ENCODE data around the gene ZNF652.

The ZNF652 gene

DNA sequence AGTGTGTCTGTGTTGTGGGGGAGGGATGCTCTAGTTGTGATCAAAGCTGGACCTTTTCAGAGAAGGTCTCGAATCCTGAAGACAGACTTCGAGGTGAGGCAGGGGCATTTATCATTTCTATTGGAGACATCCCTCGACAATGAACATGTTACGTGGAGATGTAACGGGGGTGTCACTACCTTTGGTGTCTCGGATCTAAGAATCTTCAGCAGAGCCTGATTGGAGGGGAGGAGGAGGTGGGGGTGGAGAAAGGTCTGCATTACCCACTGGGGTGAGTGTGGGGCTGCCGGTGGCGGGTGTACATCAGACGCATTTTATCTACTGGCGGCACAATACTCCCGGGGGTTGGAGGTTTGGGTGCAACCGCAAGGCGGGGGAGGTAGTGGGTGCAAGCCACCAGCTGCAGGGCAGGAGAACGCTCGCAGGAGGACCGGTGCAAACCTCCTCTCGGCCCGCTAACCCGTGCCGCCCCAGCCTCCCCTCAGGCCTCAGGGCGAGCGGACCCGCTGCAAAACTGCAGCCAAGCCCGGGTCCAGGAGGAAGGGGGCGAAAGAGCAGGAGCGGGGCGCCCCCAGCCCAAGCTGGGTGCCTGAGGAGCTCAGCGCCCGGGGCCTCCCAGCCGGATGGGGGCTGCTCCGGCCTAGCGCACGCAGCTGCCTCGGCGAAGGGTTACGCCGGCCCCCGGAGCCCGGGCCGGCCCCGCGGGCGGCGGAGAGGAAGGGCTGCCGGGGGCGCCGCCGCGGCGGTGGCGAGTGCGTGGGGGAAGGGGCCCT lies 735 bp downstream of the ZNF652 start:
- ATAC-seq (ENCODE audit: low read depth), result peak; percentile 52
- H3K27me3 ChIP-seq (ENCODE audit: insufficient read depth, poor library complexity, severe bottlenecking), result no peaks in the 10 kb centered on the region
- peaks cover 9% of the 10 kb centered on the region for H3K4me1 ChIP-seq (ENCODE audit: insufficient read depth, poor library complexity, severe bottlenecking)
- no peak for DNase-seq (ENCODE audit: low spot score)
- peak overlapping the region; percentile 80 for H3K27ac ChIP-seq (ENCODE audit: poor library complexity, severe bottlenecking)
- no peak for TF ChIP-seq CTCF (IDR thresholded peaks at IDR 0.05; ENCODE audit: poor library complexity, severe bottlenecking)
- H3K4me3 ChIP-seq (ENCODE audit: severe bottlenecking), result peak overlapping the region; percentile 92
- no peaks in the 10 kb centered on the region for H3K9me3 ChIP-seq (ENCODE audit: severe bottlenecking)
- H3K36me3 ChIP-seq (ENCODE audit: low read depth), result no peaks in the 10 kb centered on the region

DNA sequence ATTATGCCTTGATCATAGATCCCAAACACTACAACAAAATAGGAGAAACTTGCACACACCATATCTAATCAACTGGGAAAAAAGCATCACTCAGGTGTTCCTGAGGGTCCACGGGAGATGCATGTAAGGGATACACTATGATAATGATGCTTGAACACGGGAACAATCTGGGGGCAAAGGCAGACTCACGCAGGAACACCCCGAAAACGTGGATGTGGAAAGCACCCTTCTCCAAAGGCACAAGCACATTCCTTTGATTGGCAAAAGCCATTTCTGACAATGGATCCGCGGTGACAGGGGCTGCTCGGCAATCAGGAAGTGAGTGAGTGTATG lies 1.3 kb downstream of the ZNF652 start:
- no peaks in the 10 kb centered on the region for H3K9me3 ChIP-seq (ENCODE audit: severe bottlenecking)
- H3K27ac ChIP-seq (ENCODE audit: poor library complexity, severe bottlenecking), result peak overlapping the region; percentile 80
- H3K4me3 ChIP-seq (ENCODE audit: severe bottlenecking), result peak overlapping the region; percentile 92
- ATAC-seq (ENCODE audit: low read depth) (peak; percentile 46; the same call in 2 of the 3 replicates), DNase-seq (ENCODE audit: low spot score) (no peak)
- peaks cover 9% of the 10 kb centered on the region for H3K4me1 ChIP-seq (ENCODE audit: insufficient read depth, poor library complexity, severe bottlenecking)
- no peaks in the 10 kb centered on the region for H3K36me3 ChIP-seq (ENCODE audit: low read depth)
- H3K27me3 ChIP-seq (ENCODE audit: insufficient read depth, poor library complexity, severe bottlenecking), result no peaks in the 10 kb centered on the region
- no peak for TF ChIP-seq CTCF (IDR thresholded peaks at IDR 0.05; ENCODE audit: poor library complexity, severe bottlenecking)

GRCh38 chr17:49359990-49360795 lies 1.9 kb downstream of the ZNF652 start:
- DNase-seq (ENCODE audit: low spot score) (no peak), ATAC-seq (ENCODE audit: low read depth) (no peak)
- H3K4me1 ChIP-seq (ENCODE audit: insufficient read depth, poor library complexity, severe bottlenecking), result peaks cover 9% of the 10 kb centered on the region
- H3K9me3 ChIP-seq (ENCODE audit: severe bottlenecking), result no peaks in the 10 kb centered on the region
- no peaks in the 10 kb centered on the region for H3K36me3 ChIP-seq (ENCODE audit: low read depth)
- H3K27ac ChIP-seq (ENCODE audit: poor library complexity, severe bottlenecking), result peak overlapping the region; percentile 80
- peak overlapping the region; percentile 92 for H3K4me3 ChIP-seq (ENCODE audit: severe bottlenecking)
- H3K27me3 ChIP-seq (ENCODE audit: insufficient read depth, poor library complexity, severe bottlenecking), result no peaks in the 10 kb centered on the region
- no peak for TF ChIP-seq CTCF (IDR thresholded peaks at IDR 0.05; ENCODE audit: poor library complexity, severe bottlenecking)

GRCh38 chr17:49358641-49359247 lies 3.3 kb downstream of the ZNF652 start:
- H3K27me3 ChIP-seq (ENCODE audit: insufficient read depth, poor library complexity, severe bottlenecking), result no peaks in the 10 kb centered on the region
- H3K27ac ChIP-seq (ENCODE audit: poor library complexity, severe bottlenecking), result no peak overlapping the region
- no peaks in the 10 kb centered on the region for H3K9me3 ChIP-seq (ENCODE audit: severe bottlenecking)
- DNase-seq (ENCODE audit: low spot score) (no peak), ATAC-seq (ENCODE audit: low read depth) (no peak)
- H3K4me1 ChIP-seq (ENCODE audit: insufficient read depth, poor library complexity, severe bottlenecking), result peaks cover 12% of the 10 kb centered on the region
- no peaks in the 10 kb centered on the region for H3K36me3 ChIP-seq (ENCODE audit: low read depth)
- no peak for TF ChIP-seq CTCF (IDR thresholded peaks at IDR 0.05; ENCODE audit: poor library complexity, severe bottlenecking)
- H3K4me3 ChIP-seq (ENCODE audit: severe bottlenecking), result no peak overlapping the region
